Effector CD4-positive, alpha-beta T cell (primary cell): ENCODE results near the gene ITPR3.

Source experiments
- DNase-seq: peaks from one replicate; pipeline ENCODE4 v3.0.0-alpha.2; 2020

Gene ITPR3

DNA sequence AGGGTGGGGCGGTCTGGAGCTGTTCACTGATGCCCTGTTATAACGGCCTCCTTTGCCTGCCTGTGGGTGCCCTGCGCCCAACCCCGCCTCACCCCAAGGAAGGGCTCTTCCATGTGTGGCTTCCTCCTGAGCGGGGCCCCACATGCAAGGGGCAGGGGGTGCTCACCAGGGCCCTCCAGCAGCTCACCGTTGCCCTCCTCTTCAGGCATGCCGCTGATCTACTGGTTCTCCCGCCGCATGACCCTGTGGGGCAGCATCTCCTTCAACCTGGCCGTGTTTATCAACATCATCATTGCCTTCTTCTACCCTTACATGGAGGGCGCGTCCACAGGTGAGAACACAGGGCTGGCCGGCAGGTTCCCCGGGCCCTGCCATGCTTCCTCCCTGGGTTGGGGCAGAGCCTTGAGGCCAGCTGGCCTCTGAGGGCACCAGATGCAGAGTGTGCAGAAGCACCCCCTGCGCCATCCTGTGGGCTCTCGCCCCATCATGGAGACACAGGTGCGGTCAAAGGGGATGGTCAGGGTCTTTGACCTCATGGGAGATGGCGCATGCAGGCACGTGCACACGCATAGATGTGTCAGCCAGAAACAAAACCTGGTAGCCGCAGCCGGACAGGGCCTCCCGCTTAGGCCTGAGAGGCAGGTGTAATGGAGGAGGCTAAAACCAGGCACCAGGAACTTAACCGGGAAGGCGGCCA, 67.5 kb downstream of the ITPR3 start:
- no peak for DNase-seq

DNA sequence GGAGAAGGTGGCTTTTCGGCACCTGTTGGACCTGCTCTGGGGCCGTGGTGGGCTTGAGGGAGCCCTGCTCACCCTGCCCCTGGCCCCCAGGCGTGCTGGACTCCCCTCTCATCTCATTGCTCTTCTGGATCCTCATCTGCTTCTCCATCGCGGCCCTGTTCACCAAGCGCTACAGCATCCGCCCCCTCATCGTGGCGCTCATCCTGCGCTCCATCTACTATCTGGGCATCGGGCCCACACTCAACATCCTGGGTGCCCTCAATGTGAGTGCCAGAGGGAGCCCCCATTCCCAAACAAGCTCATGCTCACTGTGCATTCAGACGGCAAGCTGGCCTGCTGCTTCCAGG, 68.0 kb downstream of the ITPR3 start:
- DNase-seq: no peak

DNA sequence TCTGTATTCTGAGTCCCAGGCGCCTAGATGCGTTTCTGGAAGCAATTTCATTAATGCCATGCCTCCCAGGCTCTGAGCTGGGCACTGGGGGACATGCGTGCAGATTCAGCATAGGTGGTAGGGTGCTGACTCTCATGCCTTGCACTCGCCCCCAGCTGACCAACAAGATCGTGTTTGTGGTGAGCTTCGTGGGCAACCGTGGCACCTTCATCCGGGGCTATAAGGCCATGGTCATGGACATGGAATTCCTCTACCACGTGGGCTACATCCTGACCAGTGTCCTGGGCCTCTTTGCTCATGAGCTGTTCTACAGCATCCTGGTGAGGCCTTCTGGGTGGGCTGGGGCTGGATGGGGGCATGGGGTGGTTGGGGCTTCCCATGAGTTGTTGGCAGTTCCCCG, 68.8 kb downstream of the ITPR3 start:
- no peak for DNase-seq

DNA sequence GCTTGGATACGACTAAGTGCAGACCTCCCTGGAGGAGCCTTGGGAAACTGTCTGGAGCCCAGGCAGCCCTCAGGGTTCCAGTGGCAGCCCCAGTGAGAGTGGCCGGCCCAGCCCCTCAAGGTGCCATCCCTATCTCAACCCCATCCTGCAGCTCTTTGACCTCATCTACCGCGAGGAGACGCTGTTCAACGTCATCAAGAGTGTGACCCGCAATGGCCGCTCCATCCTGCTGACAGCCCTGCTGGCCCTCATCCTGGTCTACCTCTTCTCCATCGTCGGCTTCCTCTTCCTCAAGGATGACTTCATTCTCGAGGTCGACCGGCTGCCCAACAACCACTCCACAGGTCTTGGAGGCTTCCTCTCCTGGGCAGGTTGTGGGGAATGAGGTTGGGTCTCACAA, 69.6 kb downstream of the ITPR3 start:
- DNase-seq: no peak

DNA sequence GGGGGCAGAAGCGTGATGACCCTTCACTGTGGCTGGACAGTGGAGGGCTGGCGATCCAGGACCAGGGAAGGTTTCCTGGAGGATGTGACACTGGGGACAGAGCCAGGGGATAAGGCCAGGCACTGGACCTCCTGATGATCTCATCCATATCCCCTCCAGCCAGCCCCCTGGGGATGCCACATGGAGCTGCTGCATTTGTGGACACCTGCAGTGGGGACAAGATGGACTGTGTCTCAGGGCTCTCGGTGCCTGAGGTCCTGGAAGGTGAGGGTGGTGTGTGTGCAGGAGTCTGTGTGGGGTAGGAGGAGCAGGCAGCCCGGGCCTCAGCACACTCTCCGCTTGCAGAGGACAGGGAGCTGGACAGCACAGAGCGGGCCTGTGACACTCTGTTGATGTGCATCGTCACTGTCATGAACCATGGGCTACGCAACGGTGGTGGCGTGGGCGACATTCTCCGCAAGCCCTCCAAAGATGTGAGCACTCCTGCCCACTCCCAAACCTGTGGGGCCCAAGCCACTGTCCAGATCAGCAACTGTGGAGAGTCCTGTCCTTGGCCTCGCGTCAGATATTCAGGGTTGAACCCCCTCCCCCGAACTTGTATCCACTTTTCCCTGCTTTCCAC, 70.4 kb downstream of the ITPR3 start:
- DNase-seq: no peak

DNA sequence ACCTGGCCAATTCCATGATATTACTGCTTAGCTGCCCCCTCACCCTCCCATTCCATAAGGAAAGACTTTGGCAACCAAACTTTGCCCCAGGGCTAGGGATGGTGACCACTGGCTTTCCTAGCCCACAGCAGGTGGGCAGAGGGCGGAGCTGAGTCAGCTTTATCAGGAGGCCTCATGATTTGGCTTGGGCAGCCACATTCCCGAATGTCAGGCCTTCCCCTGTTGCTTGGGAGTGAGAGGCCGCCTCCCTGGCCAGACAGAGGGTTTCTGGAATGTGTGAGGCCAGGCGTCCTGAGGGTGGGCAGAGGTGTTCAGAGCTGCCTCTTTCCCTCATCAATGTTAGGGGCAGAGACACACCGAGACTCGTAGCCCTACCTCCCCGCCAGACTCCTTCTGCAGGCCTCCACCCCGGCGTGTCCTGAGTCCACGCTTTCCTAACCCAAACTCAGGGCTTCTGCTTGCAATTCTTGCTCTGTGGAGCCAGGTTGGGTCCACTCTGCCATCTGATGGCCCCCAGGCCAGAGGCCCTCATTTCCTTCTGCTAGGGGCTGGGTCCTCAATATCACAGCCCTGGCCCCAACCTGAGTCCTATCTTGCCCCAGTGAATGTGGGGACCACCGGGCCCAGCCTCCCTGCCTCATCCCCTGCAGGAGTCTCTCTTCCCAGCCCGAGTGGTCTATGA, 71.1 kb downstream of the ITPR3 start:
- no peak for DNase-seq

DNA sequence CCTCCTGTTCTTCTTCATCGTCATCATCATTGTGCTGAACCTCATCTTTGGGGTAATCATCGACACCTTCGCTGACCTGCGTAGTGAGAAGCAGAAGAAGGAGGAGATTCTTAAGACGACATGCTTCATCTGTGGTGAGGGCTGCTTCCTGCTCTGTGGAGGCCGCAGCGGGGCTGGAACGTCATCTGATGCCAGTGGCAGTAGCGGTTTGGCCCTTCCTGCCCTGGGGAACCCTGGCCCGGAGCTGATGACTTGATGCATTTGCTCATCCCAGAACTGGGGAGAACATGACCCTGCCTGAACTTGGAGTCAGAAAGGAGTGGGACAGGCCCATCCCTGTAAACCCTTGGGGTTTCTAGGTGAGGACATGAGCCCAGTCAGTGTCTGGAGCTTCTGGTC, 71.6 kb downstream of the ITPR3 start:
- peak; percentile 61 for DNase-seq

DNA sequence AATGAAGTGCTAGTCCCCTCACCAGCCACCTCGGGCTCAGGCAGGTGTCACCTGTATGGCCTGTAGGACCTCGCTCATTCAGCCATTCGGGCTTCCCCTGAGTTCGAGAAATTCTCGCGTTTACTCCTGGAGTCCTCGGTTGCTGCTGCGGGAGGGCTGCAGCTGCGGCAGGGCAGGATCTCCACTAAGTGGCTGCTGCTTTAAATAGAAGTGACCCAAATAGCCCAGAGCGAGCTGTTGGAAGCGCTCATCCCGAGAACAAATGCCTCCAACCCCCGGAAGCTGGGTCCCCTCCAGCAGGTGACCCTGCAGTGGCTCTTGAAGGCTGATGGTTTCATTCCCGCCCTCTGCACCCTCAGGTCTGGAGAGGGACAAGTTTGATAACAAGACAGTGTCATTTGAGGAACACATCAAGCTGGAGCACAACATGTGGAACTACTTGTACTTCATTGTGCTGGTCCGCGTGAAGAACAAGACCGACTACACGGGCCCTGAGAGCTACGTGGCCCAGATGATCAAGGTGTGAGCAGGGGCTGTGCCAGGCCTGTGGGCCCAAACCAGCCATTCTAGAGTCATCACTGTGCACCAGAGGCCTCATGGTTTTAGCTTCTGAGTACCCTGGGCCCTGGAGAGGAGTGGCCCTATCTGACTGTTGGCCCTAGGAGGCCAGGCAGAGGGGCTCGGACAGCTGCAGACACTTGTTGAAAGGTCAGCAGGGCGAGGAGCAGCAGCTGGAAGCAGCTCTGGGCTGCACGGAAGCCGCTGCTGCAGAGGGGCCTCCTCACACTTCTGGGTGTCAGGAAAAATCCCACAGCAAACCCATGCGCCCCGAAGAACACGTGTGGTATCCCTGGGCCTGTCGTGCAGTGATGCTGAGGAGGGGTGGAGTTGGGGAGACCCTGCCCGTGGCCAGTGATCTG, 72.3 kb downstream of the ITPR3 start:
- no peak for DNase-seq

DNA sequence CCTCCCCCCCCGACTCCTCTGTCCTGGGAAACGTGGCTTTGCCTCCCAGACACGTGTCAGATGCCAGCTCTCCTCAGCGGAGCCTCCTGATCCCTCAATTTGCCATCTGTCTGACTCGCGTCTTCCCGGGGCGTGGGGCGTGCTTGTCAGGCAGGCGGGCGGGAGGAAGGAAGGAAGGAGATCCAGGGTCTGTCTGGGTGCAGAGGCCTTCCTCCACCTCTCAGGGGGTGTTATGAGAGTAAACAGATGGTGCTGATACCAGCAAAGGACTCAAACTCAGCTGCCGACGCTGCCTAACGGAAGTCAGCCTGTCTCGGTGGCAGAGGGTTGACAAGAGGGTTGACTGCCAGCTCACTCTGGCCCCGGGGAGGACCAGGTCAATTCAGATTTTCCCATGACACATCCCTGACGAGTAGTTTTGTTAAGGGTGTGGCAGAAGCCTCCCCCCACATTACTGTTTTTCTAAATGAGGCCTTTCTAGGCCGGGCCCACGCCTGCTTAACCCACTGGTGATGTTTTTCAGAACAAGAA, 73.3 kb downstream of the ITPR3 start:
- DNase-seq: peak; percentile 63

DNA sequence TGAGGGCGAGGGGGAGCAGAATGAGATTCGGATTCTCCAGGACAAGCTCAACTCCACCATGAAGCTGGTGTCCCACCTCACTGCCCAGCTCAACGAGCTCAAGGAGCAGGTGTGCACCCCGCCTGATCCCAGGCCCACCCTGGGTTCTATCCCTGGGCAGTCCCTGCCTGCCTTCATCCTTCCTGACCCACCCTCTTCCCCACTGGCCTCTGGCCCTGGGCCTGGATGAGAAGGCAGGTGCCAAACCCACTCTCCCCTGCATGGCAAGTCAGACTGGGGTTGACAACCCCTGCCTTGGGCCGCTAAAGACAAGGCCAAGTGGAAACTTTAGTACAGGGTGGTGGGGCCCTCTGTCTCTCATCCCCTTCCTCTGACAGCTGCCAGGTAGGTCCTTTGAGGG, 73.9 kb downstream of the ITPR3 start:
- no peak for DNase-seq

DNA sequence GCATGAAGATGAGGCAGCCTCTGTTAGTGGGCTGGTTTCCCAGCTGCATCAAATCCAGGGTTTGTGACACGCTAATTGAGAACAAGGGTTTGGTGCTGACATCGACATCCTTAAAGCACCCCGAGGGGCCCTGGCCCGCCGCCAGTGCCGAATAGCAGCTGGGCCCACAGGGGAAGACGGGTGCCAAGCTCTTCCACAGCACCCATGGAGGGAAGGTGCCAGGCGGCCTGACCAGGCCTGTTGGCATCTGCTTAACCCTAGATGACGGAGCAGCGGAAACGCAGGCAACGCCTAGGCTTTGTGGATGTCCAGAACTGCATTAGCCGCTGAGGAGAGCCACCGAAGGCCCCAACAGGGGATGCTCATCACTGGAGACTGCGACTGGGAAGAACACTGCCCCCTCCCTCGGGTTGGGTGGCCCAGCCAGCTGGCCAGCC, 74.3 kb downstream of the ITPR3 start:
- no peak for DNase-seq

DNA sequence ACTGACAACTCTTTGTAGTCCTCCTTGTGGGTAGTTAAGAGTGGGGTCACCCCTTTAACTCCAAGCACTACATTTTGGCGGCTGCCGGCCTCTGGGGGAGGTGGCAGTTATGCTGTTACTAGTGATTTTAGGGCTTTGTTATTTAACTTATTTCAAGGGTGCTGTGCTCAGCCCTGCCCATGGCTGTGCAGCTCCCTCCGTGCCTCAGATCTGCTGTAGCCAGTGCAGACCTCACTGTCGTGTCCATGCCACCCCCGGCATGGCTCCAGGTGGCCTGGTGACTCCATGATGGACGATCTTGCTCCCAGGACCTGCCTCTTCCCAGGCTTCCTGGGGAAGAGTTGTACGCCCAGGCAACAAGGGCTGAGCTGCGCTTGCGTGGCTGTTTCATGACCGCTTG, 75.0 kb downstream of the ITPR3 start:
- DNase-seq: no peak

DNA sequence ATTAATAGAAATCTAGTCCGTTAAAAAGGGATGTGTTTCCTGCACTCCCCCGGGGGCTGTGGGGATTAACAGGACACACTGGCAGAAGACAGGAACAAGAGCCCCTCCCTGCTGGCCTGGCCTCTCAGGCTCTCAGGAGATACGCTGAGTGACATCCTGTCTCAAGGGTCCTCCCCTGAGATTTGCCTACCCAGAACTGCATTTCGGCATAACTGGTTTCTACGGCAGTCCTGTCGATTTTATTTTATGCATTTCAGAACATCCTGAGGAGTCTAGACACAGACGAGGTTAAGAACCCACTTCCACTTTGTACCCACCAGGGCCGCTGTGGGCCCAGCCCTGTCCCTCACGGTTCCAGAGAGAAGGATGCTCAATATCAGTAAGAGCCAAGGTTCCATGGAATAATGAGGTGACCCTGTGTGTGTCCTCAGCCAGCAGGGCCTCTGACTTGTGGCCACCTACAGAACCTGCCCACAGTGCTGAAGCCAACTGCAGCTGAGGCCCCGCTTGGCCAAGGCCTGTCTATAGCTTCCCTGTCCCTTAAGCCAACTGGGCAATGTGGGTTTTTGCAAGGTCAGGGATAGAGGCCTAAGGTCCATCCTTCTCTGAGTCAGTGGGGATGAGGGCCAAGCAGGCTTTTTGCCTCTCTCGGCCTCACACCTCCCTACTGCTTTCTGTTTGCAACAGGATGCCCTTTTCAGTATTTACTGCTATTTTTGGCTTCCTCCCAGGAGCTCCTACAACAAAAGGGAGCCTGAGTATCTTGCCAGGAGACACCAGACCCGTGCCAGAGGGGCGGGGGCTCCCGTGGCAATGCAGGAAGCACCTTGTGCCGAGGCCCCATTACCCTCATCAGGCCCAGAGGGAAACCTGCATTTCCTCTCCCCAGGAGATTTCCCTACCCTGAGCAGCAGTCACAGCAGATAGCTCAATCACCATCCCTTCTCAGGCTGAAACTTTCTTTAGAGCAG, 75.7 kb downstream of the ITPR3 start:
- DNase-seq: no peak

DNA sequence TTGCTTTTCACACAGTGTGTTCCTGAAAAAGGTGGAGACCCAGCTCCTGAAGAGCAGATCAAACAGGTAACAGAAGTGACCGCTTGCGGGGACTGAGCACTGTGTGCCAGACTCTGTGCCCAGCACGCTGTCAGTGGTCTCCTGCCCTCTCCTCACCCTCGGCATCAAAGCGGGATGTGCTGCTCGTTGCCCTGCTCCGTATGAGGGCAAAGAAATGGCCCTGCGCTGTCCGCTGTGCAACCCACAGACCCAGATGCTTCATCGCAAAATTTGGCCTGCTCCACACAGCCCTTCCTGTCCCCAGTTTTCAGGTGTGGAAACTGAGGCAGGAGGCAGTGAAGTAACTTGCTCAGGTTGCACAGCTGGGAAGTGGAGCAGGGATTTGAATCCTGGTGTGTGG, 76.7 kb downstream of the ITPR3 start:
- no peak for DNase-seq

DNA sequence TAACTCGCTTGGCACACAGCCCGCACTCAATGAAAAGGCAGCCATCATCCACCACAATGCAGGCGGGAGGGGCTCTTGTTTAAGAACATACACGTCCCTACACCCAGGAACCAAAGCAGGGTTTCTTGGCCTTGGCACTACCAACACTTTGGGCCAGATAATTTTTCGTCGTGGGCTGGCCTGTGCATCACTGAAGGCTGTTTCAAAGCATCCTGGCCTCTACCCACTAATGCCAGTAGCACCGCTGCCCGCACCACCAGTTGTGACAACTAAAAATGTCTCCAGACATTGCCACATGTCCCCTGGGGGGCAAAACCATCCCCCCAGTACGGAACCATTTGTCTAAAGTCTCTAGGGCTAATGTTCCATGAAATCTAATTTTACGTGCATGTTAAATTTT, 77.4 kb downstream of the ITPR3 start:
- no peak for DNase-seq

DNA sequence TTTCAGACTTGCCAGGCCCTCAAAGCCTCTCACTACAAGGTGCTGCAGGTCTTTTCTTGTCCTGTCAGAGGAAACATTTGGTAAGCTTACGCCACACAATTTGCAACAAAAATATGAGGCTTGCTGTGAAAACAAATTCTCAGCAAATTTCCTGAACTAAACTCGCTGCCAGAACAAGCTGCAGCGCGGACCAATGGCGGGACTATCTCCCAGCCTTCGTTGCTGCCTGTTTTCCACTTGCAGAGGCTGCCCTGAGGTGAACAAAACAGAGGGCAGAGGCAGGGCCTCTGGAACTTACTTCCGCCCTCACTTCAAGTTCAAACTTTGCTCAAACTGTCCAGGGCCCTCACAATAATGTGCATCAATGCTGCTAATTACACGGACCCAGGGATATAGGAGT, 78.0 kb downstream of the ITPR3 start:
- DNase-seq: no peak

DNA sequence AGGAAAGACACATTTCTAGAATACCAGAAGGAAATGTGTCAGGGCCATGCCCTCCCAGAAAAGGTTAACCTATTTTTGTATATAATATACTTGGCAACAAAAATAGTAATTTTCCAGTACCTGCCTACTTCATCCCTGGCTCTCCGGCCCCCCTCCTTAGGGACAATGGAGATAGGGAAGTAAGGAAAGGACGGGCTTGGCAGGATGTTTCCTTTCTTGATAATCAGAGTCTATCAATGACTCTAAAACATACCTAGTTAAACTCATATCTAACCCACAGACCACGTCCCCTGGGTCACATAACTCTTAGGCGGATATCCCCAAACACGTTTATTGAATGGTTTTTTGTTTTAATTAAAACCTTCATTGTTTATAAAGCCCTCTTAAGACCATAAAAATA, 78.6 kb downstream of the ITPR3 start:
- DNase-seq: no peak

DNA sequence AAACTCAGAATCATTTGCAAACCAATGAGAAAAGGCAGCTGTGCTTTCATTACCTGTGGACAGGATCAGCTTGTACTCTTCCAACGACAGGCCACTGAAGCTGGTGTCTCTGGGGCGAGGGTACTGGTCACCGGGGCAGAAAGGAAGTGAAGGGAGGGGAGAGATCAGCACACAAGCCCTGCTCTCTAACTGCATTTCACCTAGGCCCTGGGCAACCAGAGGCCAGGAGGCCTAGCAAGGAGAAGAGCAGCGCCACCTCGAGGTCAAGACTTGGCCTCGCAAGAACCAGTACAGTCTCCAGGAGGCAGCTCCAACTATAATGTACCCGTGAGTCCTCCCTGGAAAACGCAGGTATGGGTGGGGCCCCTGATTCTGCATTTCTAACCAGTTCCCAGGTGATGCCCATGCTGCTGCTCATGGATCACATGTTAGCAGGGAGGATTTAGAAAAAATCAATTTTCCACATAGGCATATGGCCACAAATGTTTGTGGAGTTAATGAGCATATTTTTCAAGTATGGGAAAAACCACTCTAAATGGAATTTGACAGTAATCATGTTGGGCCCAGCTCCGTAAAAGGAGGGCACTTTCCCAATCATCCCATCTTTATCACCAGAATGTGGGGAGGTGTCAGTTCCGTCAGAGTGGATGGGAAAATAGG, 79.4 kb downstream of the ITPR3 start:
- DNase-seq: peak; percentile 63

DNA sequence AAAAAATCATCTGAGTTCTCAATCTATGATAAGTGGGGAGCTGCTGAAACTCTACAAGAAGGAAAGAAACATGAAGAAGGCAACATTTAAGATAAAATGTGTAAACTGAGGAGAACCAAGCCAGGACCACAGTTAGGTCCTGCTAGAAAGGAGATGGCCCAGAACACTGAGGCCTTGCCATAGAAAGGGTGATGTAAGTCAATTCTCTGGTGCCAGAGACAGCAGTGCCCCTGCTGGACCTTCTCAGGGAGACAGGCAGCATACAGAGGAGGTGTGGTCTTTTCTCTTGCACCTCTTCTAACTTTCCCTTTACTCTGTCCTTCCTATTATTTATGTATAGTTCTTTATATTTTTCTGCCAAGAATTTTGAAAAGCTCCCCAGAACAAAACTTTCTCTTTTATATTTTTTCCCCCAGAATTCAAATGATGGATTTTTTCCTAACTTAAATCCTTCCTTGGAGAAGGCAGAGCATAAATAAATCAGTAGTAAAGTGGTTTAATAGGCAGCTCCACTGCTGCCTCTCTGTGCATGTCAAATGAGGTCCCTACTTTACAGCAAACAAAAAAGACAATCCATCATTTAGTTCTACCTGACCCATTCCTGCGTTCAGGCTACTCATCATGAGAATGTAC, 81.3 kb downstream of the ITPR3 start:
- DNase-seq: no peak

DNA sequence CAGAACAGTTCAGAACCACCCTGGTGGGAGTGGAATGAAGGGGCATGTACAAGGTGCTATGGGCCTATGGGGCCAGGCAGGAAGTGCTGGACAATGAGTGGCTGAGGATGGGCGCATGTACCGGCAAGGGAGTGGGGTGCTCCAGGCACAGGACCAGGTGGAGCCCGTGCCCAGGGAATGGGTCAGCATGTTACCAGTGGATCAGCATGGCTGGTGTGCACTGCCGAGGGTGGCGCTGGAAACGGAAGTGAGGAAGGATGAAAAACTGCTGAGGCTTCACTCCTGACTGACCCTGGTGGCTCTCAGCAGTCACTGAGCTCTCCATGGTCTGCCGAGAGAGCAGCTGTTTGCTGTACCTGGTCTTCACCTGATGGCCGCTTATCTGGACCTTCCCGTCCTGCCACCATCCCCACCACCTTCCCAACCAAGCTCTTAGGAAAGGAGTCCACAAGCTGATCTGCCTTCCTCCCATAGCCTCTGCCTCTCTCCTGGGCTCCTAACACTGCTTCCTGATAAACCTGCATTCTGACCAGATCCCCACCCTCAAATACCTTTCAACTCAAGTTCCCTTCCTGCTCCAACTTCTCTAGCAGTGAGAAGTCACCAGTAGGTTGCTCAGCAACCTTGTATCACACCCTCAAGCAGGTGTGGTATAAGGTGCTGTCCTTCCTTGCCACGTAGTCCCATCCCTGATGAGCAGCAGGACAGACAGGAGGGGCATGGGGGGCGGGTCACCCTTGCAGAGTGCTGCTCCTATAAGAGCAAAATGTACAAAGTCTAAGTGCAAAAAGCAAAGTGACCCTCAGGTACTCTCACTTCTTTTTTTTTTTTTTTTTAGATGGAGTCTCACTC, 83.3 kb downstream of the ITPR3 start:
- no peak for DNase-seq
